ENCODE results near the gene JUN.
A peak's percentile ranks its signal among the peaks of the same experiment; 100 is the strongest.
"Not testable (repeated sequence)": the region's sequence is repeated elsewhere in the genome, so short reads cannot be mapped to it uniquely, and the experiment has no call there.

The JUN gene

GRCh38 chr1:58808077-58808476, 24.2 kb upstream of the JUN start:
- DNase-seq (ENCODE audit: low spot score): no peak

- no peak for DNase-seq (ENCODE audit: low spot score)
Measured at GRCh38 chr1:58805716-58806571, 22.1 kb upstream of the JUN start.

- DNase-seq (ENCODE audit: low spot score): no peak
Measured at GRCh38 chr1:58804853-58805565, 21.2 kb upstream of the JUN start.

GRCh38 chr1:58803858-58804257, 20.0 kb upstream of the JUN start:
- no peak for DNase-seq (ENCODE audit: low spot score)

GRCh38 chr1:58802640-58803399, 19.0 kb upstream of the JUN start:
- DNase-seq (ENCODE audit: low spot score): no peak

- not testable (repeated sequence) for DNase-seq (ENCODE audit: low spot score)
Measured at GRCh38 chr1:58801286-58801685, 17.4 kb upstream of the JUN start.

- no peak for DNase-seq (ENCODE audit: low spot score)
Measured at GRCh38 chr1:58799650-58800049, 15.8 kb upstream of the JUN start.

- no peak for DNase-seq (ENCODE audit: low spot score)
Measured at GRCh38 chr1:58798910-58799442, 15.1 kb upstream of the JUN start.

GRCh38 chr1:58796416-58796815, 12.6 kb upstream of the JUN start:
- DNase-seq (ENCODE audit: low spot score): no peak

GRCh38 chr1:58794585-58794984, 10.7 kb upstream of the JUN start:
- no peak for DNase-seq (ENCODE audit: low spot score)

GRCh38 chr1:58792846-58793245, 9.0 kb upstream of the JUN start:
- DNase-seq (ENCODE audit: low spot score): no peak

- DNase-seq (ENCODE audit: low spot score): no peak
Measured at GRCh38 chr1:58791106-58791505, 7.3 kb upstream of the JUN start.

- no peak for DNase-seq (ENCODE audit: low spot score)
Measured at GRCh38 chr1:58789996-58790660, 6.3 kb upstream of the JUN start.

GRCh38 chr1:58789322-58789856, 5.5 kb upstream of the JUN start:
- no peak for DNase-seq (ENCODE audit: low spot score)

- DNase-seq (ENCODE audit: low spot score): no peak
Measured at GRCh38 chr1:58788259-58788658, 4.4 kb upstream of the JUN start.

GRCh38 chr1:58786927-58787245, 3.0 kb upstream of the JUN start:
- no peak for DNase-seq (ENCODE audit: low spot score)

- no peak for DNase-seq (ENCODE audit: low spot score)
Measured at GRCh38 chr1:58786184-58786926, 2.5 kb upstream of the JUN start.

GRCh38 chr1:58785442-58786058, 1.7 kb upstream of the JUN start:
- DNase-seq (ENCODE audit: low spot score): peak; percentile 46

GRCh38 chr1:58784758-58785441, 1.1 kb upstream of the JUN start:
- DNase-seq (ENCODE audit: low spot score): peak; percentile 86
